K562 (cell line): Measurements from ENCODE around the gene DCPS. TPM values are rescaled to one million over a fixed set of nuclear protein-coding genes. Genes with fewer than 3 reads are reported as not detected.
A peak's percentile ranks its signal among the peaks of the same experiment; 100 is the strongest.

ENCODE experiments used
- ATF3 ChIP-seq, 2 experiments: fragments of 450-650 bp in 1 of 2; sonication (generic) in 1 of 2; formaldehyde crosslinking in 1 of 2; IDR thresholded peaks in 1 of 2; conservative IDR thresholded peaks in 1 of 2; 2 replicates each; pipeline versions ENCODE4 v1.6.1 to v1.8.1; 2016 to 2023; ENCODE audit warnings: mild to moderate bottlenecking in 2 of 2, moderate library complexity in 2 of 2, inconsistent platforms in 1 of 2, missing genetic modification reagents in 1 of 2
- ESRRB ChIP-seq: fragments of 250-450 bp; sonication (Bioruptor Pico); IDR thresholded peaks from 2 replicates; pipeline ENCODE4 v1.5.0; 2020; ENCODE audit warnings: mild to moderate bottlenecking, moderate library complexity, borderline replicate concordance
- ETV6 ChIP-seq, 3 experiments: fragments of 150-350 bp in 1 of 3; sonication (generic) in 1 of 3; formaldehyde crosslinking in 1 of 3; IDR thresholded peaks; 2 replicates each; pipeline versions ENCODE4 v1.6.1 to v1.8.0; 2014 to 2022; ENCODE audit warnings: borderline replicate concordance in 2 of 3, low read depth in 2 of 3, antibody characterized with exemption in 1 of 3, low read length in 1 of 3, mild to moderate bottlenecking in 1 of 3, missing genetic modification reagents in 1 of 3
- JUN ChIP-seq, 2 experiments: sonication (generic) in 1 of 2; formaldehyde crosslinking in 1 of 2; IDR thresholded peaks; 2 replicates each; pipeline versions ENCODE4 v1.6.1 to v1.8.0; 2012 to 2022; ENCODE audit warnings: borderline replicate concordance in 2 of 2, mild to moderate bottlenecking in 2 of 2, improper control_type of control experiment in 1 of 2, low read depth in 1 of 2, low read length in 1 of 2, missing genetic modification reagents in 1 of 2
- LCOR ChIP-seq: sonication (generic); formaldehyde crosslinking; IDR thresholded peaks from 2 replicates; pipeline ENCODE4 v1.8.0; 2022; ENCODE audit warnings: mild to moderate bottlenecking, missing genetic modification reagents
- MTA2 ChIP-seq: fragments of 450-650 bp; IDR thresholded peaks from 2 replicates; pipeline ENCODE4 v1.6.1; 2016; ENCODE audit warnings: low read depth
- PRDM10 ChIP-seq: fragments of 450-650 bp; IDR thresholded peaks from 2 replicates; pipeline ENCODE4 v1.6.1; 2018; ENCODE audit not compliant: partially characterized antibody
- RAD21 ChIP-seq, 2 experiments: fragments of 250-450 bp in 1 of 2; fragments of 450-650 bp in 1 of 2; sonication (Bioruptor Pico) in 1 of 2; formaldehyde crosslinking in 1 of 2; IDR thresholded peaks in 1 of 2; conservative IDR thresholded peaks in 1 of 2; 2 replicates each; pipeline versions ENCODE4 v1.4.0 to v1.8.0; 2020 to 2022; ENCODE audit warnings: mild to moderate bottlenecking in 2 of 2, moderate library complexity in 1 of 2
- RBFOX2 ChIP-seq: fragments of 200-400 bp; formaldehyde crosslinking; IDR thresholded peaks from 2 replicates; pipeline ENCODE4 v1.6.1; 2017; ENCODE audit warnings: low read depth, mild to moderate bottlenecking, low read length, moderate library complexity
- STAT5B ChIP-seq: fragments of 250-450 bp; sonication (Bioruptor Pico); IDR thresholded peaks from 2 replicates; pipeline ENCODE4 v1.8.0; 2021; ENCODE audit warnings: mild to moderate bottlenecking, inconsistent platforms
- U2AF2 ChIP-seq: fragments of 200-400 bp; formaldehyde crosslinking; optimal IDR thresholded peaks from 2 replicates; pipeline ENCODE3; 2017; ENCODE audit warnings: low read depth, mild to moderate bottlenecking, low read length
- WHSC1 ChIP-seq: IDR thresholded peaks from one replicate; pipeline ENCODE4 v1.6.1; 2012; ENCODE audit warnings: low read length, control low read depth, inconsistent platforms
- ZNF561 ChIP-seq: fragments of 450-650 bp; formaldehyde crosslinking; conservative IDR thresholded peaks from 2 replicates; pipeline ENCODE4 v1.4.0; 2020; ENCODE audit warnings: mild to moderate bottlenecking, moderate library complexity
- polyA plus RNA-seq, 8 experiments: library from polyadenylated mRNA; depleted of rRNA in 4 of 8; stranded (reverse) in 5 of 8; unstranded in 3 of 8; fragments of >200 nt; fragmentation: Nextera tagmentation in 2 of 8; fragmentation: Illumina TruSeq in 1 of 8; extraction: Ambion mirVana in 2 of 8; extraction: Trizol in 1 of 8; gene quantifications; 2 replicates each; pipeline versions ENCODE4 v1.2.1 to v1.2.3, GENCODE V29; 2011 to 2014; ENCODE audit warnings: inconsistent platforms in 1 of 8, missing spikeins in 1 of 8
- total RNA-seq, 7 experiments: library from RNA; depleted of rRNA in 6 of 7; stranded (reverse); fragments of >200 nt in 6 of 7; fragmentation: Illumina TruSeq in 2 of 7; extraction: Trizol in 2 of 7; gene quantifications; 2 replicates each; pipeline versions ENCODE4 v1.2.1 to v1.2.3, GENCODE V29; 2011 to 2021; ENCODE audit warnings: low replicate concordance in 1 of 7
- TF ChIP-seq, protein P1 (sequence below): conservative IDR thresholded peaks from 2 replicates; pipeline ENCODE4 v1.6.1; 2011; ENCODE audit warnings: low read depth, mild to moderate bottlenecking, low read length; ENCODE audit not compliant: control insufficient read depth
- TF ChIP-seq, protein P2 (sequence below): fragments of 450-650 bp; formaldehyde crosslinking; IDR thresholded peaks from 2 replicates; pipeline ENCODE4 v1.4.0; 2020; ENCODE audit warnings: mild to moderate bottlenecking, moderate library complexity

The DCPS gene
- total and polyA plus RNA-seq, 9 of the 15 experiments (the other 6 are each of a cell fraction or from before 2014, with no cell fraction given), result 8.7 to 38.1 (median 17.9) TPM

GRCh38 chr11:126303623-126304456 is at the start of gene DCPS (continued):
- TF ChIP-seq, protein P1, sequence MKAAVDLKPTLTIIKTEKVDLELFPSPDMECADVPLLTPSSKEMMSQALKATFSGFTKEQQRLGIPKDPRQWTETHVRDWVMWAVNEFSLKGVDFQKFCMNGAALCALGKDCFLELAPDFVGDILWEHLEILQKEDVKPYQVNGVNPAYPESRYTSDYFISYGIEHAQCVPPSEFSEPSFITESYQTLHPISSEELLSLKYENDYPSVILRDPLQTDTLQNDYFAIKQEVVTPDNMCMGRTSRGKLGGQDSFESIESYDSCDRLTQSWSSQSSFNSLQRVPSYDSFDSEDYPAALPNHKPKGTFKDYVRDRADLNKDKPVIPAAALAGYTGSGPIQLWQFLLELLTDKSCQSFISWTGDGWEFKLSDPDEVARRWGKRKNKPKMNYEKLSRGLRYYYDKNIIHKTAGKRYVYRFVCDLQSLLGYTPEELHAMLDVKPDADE, result peak; percentile 67; the same call in 1 of the 2 replicates
- TF ChIP-seq U2AF2 (no peak), MTA2 (no peak), ATF3 (IDR thresholded peaks at IDR 0.05) (no peak), ATF3 (CRISPR knock-in tag; conservative IDR thresholded peaks at IDR 0.05) (no peak), RBFOX2 (peak; percentile 100), WHSC1 (no peak), STAT5B (no peak), ETV6 (IDR thresholded peaks at IDR 0.05; ENCODE audit: borderline replicate concordance in 1 of 2, low read depth in 2 of 2, low read length in 1 of 2) (no peak), ETV6 (CRISPR knock-in tag; IDR thresholded peaks at IDR 0.05; ENCODE audit: borderline replicate concordance) (no peak), ZNF561 (CRISPR knock-in tag) (no peak), LCOR (CRISPR knock-in tag) (peak; percentile 89), JUN (IDR thresholded peaks at IDR 0.05; ENCODE audit: borderline replicate concordance, low read depth, low read length) (peak; percentile 40; the same call in 1 of the 2 replicates), JUN (CRISPR knock-in tag; IDR thresholded peaks at IDR 0.05; ENCODE audit: borderline replicate concordance) (no peak; the same call in 1 of the 2 replicates), RAD21 (CRISPR knock-in tag; conservative IDR thresholded peaks at IDR 0.05 in 1 of 2, IDR thresholded peaks at IDR 0.05 in 1 of 2) (peak in 1 of 2 experiments; percentile 13; a peak in 1 of 4 replicates), ESRRB (CRISPR knock-in tag) (no peak), PRDM10 (peak; percentile 97)
- TF ChIP-seq, protein P2, sequence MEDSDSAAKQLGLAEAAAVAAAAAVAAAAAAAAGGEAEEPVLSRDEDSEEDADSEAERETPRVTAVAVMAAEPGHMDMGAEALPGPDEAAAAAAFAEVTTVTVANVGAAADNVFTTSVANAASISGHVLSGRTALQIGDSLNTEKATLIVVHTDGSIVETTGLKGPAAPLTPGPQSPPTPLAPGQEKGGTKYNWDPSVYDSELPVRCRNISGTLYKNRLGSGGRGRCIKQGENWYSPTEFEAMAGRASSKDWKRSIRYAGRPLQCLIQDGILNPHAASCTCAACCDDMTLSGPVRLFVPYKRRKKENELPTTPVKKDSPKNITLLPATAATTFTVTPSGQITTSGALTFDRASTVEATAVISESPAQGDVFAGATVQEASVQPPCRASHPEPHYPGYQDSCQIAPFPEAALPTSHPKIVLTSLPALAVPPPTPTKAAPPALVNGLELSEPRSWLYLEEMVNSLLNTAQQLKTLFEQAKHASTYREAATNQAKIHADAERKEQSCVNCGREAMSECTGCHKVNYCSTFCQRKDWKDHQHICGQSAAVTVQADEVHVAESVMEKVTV (CRISPR knock-in tag), result no peak
